GM19455 (cell line): ENCODE measurements around the gene CITED2.

Source experiments
- ATAC-seq: cut with Tn5 transposase; IDR thresholded peaks from one replicate; pipeline ENCODE4 v1.9.1; 2021; ENCODE audit not compliant: unreplicated experiment

The CITED2 gene

DNA sequence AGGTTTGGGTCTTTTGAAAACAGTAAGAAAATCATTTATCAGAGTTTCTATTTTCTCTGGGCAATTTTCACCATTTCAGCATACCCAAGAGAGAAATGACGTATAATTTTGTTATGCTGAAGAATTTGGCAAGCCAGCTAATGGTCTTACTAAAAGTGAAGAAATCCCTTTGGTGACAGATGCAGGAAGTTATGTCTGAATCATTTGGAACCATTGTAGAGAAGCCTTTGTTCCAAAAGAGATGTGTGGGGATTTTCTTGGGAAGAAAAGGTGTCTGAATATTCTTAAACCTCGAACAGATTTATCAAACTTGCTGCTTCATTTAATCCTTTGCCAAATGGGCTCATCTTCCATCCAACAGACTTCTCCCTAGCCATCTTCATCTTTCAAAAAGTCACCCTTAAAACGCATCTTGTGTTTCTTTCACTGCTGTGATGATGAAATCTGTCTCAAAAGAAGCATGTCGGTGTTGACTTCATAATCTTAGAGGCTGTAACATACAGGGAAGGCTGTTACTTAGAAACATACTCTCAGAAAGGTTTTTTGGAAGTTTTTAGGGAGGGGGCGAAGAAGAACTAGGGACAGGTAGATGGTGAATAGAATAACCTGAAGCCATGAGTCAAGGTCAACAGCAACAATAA lies 39.5 kb downstream of the CITED2 start:
- no peak for ATAC-seq

- ATAC-seq: no peak
Observed at GRCh38 chr6:139330826-139331500, 43.5 kb downstream of the CITED2 start.

- no peak for ATAC-seq
Observed at GRCh38 chr6:139330306-139330705, 44.1 kb downstream of the CITED2 start.

DNA sequence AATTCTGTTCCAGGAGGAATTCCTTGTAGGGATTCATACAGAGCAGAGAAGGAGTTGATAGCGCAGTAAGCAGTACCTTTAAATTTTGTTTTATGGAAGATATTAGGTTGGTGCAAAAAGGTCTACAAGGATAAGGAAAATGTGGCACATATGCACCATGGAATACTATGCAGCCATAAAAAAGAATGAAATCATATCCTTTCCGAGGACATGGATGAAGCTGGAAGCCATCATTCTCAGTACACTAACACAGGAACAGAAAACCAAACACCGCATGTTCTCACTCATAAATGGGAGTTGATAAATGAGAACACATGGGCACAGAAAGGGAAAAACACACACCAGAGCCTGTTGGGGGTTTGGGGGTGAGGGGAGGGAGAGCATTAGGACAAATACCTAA lies 45.2 kb downstream of the CITED2 start:
- ATAC-seq: no peak

DNA sequence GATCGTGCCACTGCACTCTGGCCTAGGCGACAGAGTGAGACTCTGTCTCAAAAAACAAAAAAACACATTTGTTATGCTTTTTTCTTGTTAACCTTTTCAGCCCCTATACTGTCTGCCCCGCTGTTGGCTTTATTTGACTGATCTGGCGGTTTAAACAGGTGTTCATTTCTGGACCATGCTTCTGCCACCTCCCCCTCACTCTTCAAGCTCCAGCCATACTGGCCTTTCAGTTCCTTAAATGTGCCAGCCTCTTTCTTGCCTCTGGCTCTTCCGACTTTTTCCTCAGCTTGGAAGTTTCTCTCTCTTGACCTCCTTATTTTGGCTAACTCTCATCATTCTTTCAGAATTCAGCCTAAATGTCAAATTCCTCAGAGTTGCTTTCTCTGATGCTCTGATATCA lies 47.4 kb downstream of the CITED2 start:
- peak; percentile 62 for ATAC-seq

DNA sequence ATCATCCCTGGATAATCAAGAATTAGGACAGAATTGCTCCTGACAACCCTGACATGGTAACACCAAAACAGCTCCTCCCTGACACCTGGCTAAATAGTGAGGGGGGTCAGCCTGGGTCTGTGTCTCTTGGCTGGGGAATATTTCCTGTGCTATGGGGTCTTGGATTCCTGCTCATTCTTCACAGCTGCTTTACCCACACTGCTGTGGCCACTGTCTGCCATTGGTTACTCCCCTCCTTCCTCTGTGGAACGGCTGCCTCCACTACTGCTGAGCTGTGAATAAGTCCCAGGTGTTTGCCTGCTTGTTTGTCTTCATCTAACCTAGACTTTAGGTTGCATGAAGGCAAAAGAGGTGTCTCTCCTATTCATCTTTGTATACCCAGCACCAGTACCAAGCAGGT lies 48.8 kb downstream of the CITED2 start:
- ATAC-seq: no peak

DNA sequence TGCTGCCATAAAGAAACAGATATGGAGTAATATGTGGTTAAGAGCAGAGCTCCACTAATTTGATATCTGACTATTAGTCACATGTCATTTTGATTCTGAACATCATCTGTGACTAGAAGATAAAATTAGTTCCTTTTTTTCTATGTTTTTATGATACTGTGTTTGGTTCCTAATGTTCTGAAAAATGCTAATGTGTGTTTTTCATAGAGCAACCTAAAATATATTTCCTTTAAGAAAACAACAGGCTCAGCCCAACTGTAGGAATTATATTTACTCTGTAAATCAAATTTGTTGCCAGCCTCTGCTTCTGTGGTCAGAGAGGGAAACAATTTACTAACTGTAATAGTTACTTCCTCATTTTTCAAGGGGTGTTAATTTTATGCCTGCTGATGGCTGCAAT lies 49.3 kb downstream of the CITED2 start:
- peak; percentile 38 for ATAC-seq

DNA sequence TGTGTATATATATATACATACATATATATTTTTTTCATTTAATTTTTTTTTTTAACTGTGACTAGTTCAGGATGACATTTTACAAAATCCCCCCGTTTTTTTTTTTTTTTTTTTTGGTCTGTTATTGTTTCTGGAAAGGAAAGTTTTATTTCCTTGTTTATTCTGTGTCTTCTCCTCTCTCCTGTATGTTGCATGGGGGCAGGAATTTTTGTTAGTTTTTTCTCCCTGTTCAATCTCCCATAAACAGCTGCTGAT lies 50.2 kb downstream of the CITED2 start:
- no peak for ATAC-seq

DNA sequence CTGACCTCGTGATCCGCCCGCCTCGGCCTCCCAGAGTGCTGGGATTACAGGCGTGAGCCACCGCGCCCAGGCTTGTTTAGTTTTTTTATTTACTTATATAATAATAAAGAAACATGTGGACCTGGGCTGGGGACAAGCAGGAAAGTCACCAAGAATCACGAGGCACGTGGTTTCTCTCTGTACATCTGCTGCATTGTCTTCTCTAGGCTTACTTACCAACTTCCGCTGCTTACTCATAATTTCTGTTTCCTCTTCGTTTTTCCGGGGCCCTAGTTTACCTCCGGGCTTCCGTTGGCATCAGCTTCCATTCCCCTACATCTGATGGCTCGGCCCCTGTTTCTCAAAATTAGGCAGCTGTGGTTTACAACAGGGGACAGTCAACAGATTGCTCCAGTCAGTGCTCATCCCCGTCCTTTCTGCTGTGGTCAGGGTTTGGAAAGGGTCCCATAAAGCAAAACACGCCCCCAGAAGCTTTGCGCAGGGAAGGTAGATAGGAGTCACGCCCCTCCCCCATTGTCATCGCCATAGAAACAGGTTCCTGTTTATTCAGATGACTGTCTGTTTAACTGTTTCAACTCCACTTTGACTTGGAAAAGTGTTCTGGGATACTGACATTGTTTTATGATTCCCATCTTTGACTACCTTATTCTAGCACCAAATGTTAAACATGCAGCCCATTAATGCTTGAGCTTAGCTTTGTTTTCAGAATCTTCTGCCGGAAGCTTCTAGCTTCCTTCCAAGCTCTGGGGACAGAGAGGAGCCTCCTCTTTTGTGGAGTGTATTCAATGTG lies 50.7 kb downstream of the CITED2 start:
- ATAC-seq: peak; percentile 52
